Raji (cell line): Measurements from ENCODE around the gene PADI1.

Experiments used
- POLR2A ChIP-seq: IDR thresholded peaks from 2 replicates; pipeline ENCODE4 v1.6.1; 2011; ENCODE audit warnings: low read depth, low read length, control low read depth; ENCODE audit not compliant: insufficient read depth

Gene PADI1, protein sequence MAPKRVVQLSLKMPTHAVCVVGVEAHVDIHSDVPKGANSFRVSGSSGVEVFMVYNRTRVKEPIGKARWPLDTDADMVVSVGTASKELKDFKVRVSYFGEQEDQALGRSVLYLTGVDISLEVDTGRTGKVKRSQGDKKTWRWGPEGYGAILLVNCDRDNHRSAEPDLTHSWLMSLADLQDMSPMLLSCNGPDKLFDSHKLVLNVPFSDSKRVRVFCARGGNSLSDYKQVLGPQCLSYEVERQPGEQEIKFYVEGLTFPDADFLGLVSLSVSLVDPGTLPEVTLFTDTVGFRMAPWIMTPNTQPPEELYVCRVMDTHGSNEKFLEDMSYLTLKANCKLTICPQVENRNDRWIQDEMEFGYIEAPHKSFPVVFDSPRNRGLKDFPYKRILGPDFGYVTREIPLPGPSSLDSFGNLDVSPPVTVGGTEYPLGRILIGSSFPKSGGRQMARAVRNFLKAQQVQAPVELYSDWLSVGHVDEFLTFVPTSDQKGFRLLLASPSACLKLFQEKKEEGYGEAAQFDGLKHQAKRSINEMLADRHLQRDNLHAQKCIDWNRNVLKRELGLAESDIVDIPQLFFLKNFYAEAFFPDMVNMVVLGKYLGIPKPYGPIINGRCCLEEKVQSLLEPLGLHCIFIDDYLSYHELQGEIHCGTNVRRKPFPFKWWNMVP

DNA sequence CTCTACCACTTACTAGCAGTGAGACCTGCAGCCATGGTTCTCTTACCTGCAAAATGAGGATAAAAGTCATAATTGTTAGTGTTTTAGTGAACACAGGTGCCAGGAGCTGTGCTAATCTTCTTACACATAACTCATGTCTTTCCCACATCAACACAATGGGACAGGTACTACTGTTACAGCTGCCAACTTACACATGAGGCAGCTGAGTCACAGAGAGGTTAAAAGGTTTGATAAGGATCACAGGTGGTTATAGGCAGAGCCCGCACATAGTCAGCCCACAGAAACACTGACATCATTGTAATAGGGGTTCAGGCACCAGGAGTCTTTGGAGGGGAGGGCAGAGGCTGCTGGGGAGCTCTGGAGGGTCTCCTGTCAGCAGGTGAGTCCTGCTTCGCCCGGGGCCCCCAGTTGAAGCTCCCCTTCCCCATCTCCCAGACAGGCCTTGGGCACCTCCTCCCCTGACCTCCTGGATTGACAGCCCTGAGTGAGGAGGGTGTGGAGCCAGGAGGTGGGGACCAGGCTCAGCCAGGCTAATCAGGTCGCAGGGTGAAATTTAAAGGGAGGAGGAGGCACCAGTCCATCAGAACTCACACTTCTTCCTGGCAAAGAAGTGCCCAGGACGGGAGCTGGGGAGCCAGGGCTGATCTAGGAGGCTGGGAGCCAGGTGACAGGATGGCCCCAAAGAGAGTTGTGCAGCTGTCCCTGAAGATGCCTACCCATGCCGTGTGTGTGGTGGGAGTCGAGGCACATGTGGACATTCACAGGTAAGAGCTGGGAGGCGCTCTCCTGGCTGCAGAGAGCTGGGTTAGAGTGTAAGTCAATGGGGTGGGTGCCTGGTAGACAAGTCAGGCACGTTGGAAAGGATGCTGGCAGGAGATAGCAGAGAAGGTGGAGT, at the start of gene PADI1:
Gene PADI1, plus strand, starts transcription at position 583 of the 895 bp plus-strand sequence. Its CDS starts 90 bp downstream, at position 673.
- TF ChIP-seq POLR2A, result no peak

DNA sequence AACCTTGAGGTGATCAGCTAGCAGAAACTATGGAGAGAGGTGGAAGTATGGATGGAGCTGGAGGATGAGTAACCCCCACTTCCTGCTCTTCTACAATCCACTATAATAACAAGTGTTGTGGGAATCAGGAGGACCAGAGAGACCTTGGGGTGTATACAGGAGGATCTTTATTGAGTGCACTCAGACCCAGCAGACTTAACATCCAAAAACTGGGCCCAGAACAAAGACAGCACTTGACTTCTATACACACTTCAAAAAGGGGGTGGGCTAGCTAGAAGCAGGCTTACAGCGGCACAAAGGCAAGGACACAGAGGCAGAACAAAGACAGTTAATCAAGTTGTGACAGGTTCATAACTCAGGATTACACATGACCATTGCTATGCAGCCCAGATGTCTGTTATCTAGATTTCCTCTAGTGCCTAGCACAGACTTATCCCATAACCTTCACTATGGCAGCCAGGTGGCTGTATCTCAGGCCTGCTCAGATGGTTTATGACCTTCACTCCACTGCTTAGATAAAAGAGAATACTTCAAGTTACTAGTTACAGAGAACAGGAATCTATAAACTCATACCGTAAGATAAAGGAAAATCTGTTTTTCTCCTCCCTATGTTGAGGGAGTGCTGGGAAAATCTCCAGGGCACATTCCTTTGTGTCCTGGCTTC, 49.5 kb upstream of the PADI1 start:
- no peak for TF ChIP-seq POLR2A

DNA sequence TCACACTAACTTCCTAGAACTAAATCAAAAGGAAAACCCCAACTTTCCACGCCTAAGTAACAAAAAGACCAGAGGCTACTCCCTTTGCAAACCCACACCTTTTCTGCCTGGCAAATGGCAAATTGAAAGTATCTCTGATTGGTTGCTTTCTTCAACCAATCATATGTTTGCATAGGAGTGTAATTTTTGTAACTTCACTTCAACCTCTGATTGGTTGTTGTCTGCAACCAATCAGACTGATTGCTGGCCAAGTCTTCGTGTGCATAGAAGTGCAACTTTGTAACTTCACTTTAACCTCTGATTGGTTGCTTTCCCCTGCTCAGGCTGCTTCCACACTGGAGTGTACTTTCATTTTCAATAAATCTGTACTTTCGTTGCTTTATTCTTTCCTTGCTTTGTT, 48.8 kb upstream of the PADI1 start:
- TF ChIP-seq POLR2A, result no peak

DNA sequence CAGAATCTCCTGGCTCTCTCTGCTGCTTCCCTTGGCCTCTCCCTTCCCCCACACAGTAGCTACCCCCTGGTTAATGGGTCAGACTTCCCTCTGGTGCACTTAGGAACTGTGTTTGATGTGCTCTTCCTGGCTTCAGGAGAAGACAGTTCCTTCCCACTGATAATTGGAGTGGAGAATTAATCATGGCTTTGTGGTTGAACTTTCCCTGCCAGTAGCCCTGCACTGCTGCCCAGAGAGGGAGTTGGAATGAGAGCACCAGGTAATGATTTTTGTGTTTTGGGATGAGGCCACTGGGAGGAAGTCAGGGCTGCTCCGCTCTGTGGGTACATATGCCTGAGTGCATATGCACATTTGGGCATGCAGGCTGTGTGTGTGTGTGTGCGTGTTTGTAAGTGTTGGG, 46.0 kb upstream of the PADI1 start:
- no peak for TF ChIP-seq POLR2A

DNA sequence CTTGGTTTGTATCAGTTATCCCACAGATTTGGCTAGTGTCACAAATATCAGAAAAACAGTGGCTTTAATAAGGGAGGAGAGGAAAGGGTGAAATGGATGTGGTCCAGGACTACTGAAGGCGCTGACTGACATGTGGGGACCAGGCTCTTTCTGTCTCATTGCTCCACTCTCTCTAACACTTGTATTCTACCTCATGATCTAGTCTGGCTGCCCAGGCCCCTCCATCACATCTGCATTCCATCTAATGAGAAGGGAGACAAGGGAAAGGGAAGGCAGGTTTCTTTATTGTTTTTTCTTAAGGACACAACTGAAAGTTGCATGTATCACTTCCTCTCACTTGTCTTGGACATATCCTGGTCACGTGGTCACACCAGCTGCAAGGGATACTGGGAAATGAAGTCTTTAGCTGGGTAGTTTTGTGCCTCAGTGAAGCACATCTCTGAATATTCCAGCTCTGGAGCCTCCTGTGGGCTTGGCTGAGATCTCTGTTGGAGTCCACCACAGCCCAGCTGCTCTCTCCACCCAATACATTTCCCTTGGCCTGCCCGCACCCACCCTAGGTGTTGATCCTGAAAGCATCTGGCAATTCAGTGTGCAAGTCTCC, 43.7 kb upstream of the PADI1 start:
- no peak for TF ChIP-seq POLR2A

DNA sequence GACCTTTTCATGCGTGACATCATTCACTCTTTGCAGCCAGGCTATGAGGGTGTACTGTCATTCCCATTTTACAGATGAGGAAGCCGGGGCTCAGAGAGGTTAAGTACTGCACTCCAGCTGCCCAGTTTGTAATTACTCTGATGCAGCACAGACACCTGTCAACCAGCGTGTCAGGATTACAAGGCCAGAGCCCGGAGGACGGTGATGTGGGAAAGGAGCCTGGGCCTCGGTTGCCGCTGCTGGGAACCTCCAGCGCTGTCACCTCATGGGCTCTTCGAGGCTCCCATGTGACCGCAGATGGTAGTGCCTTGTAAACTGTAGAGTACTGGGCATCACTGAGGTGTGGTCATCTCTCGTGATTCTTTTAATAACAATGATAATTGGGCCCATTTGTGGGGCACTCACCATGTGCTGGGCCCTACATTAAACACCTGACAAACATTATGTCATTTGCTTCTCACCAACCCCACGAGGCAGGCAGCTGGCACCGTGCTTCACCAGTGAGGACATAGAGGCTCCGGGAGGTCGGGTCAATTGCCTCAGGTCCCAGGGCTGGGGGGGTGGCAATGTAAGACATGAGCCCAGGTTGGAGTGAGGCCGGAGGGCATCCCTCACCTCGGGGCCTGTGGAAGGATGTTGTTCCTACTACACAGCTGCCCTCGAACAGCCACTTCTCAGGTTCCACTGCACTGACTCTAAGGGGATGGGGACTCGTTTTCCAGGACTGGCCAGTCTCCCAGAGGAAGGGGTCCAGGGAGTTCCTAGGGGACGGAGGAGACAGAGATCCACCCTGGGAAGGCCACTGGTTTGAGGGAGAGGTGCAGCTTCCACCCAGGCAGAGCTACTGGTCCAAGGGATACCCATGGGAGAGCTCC, 42.8 kb upstream of the PADI1 start:
- no peak for TF ChIP-seq POLR2A

DNA sequence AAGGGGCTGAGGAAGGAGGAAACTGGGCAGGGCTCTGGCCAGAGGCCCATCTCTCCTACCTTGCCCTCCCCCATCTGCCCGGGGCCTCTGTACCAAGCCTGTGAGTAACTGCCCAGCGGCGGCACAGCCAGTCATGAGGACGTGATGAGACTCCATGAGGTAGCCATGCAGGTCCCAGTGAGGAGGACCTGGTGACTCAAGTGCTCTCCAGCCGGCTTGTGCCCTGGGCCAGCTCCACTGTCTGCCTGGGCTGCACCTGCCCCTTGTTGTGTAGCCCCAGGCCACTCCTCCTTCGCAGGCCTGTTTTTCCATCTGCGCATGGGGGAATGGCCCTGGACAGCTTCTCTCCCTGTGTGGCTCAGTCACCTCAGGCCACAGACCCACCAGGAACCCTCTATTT, 42.0 kb upstream of the PADI1 start:
- TF ChIP-seq POLR2A, result no peak

DNA sequence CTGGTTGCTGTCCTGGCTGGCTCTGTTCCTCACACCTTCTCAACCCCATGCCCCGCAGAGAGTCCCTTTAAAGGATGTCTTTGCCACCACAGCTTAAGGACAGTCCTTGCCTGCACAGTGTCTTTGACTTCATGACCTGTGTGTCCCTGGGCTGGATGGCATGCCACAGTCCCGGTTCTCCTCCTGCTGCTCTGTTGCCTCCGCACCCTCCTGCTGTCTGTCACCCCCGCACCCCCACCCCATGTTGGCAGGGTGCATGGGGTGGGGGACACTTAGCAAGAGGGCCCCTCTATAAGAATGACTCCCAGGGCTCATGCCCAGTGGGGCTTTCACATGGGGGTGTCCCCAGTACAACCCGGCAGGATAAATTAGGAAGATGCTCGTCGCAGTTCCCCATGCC, 41.6 kb upstream of the PADI1 start:
- no peak for TF ChIP-seq POLR2A

DNA sequence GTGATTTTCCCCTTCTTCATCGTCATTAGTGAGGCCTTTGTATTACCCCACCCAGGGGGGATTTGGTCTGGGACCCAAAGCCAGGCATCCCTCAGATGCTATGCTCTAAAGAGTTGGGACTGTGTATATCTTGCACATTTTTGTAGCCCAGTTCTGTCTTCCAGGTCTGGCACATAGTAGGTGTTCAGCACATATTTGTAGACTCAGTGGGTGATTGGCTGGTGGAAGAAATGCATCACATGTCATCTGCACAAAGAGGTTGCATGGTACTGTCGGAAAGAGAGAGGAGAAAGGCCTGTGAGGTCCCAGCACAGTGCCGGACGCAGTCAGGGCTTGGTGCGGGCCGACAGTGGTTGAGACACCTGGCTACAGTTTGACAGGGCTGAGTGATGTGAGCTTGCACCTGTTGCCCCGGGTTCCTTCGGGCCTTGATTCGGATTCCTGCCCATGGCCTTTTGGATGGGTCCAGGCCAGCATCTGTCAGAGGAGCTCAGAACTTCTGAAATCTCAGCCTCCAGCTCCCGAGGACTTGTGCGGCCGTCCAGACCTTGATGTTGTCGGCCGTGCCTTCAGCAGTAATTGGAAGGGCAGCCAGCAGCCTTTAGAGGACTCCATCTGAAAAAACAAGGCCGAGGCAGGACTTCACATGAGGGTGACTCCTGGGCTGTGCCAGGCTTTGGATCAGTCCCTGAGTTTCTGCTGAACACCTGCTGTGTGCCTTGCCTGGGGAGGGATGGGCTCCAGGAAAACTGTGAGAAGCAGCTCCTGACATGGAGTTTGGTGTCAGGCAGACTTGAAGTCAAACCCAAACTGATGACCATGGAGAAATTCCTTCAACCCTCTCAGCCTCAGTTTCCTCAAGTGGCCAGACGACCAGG, 40.9 kb upstream of the PADI1 start:
- TF ChIP-seq POLR2A, result no peak

DNA sequence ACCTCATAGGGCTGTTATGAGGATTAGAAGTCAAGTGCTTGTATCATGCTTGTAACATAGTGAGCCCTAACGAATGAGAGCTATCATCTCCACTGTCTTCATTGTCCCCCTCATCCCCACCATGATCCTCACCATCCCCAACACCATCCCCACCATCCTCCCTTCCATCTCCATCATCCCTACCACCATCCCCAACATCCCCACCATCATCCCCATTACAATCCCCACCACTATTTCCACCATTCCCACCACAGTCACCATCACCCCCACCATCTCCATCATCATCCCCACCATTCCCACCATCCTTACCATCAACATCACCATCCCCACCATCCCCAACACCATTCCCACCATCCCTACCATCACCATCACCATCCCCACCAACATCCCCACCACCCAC, 39.1 kb upstream of the PADI1 start:
- no peak for TF ChIP-seq POLR2A

DNA sequence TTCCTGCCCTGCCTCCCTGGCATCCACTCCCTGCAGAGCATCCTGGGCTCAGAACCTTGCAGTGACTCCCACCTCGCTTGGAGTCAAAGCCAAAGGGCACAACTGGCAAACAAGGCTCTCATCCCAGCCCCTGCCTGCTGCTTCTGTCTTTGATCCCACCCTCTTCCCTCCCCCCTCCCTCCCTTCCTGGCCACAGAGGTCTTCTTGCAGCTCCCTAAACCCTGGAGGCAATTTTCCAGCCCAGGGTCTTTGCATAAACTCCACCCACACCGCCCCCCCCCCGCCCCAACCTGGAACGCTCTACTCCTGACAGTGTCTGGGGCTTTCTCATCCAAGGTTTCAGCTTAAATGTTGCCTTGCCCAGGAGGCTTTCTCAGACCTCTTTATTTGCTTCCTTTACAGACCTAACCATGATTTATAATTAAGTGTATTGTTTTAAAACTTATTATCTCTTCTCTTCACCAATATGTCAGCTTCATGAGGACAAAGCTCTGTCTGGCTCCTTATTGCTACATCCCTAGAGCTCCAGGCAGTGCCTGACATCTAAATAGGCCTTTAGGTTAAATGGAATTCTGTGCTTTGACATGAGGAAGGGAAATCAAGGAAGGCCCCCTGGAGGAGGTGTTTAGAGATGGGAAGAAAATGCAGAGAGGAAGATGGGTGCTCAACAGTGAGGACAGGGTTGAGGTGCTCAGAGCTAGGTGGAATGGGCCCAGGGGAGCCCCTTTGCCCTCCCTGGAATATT, 37.7 kb upstream of the PADI1 start:
- no peak for TF ChIP-seq POLR2A

DNA sequence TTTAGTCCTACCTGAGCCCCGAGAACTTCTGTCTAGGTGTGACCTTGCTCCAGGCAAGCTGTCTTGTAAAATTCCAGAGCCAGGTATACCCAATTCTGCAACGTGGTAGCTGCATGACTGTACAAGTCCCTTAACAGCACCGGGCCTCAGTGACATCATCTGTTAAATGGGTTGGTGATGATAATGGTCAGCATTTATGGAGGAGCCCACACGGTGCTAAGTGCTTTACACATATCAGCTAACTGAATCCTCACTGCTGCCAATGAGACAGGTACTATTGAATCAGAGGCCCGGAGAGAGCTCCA, 37.2 kb upstream of the PADI1 start:
- no peak for TF ChIP-seq POLR2A
